Gastrocnemius medialis (tissue), 4 donors: Measurements from ENCODE around the gene CGRRF1.

Source experiments
- CTCF ChIP-seq, 5 experiments: fragments of 450-650 bp in 3 of 5; fragments of 200-600 bp in 2 of 5; sonication (generic) in 2 of 5; IDR thresholded peaks in 4 of 5; conservative IDR thresholded peaks in 1 of 5; 1 replicate in 4 of 5; 2 replicates in 1 of 5; pipeline ENCODE4 v1.5.1; 2016 to 2019; ENCODE audit warnings: antibody characterized with exemption in 5 of 5, mild to moderate bottlenecking in 3 of 5, moderate library complexity in 3 of 5
- POLR2A ChIP-seq, 2 donors: fragments of 450-650 bp; IDR thresholded peaks; one replicate each; pipeline ENCODE4 v1.6.1; 2017; ENCODE audit warnings: antibody characterized with exemption in 2 of 2, mild to moderate bottlenecking in 2 of 2, moderate library complexity in 2 of 2

GRCh38 chr14:54567639-54568561 is 58.2 kb downstream of the CGRRF1 start:
- TF ChIP-seq POLR2A (IDR thresholded peaks at IDR 0.05): no peak
- no peak for TF ChIP-seq CTCF (IDR thresholded peaks at IDR 0.05 in 4 of 5, conservative IDR thresholded peaks at IDR 0.05 in 1 of 5)
